Measurements from ENCODE around the gene STXBP1. TPM values are rescaled to one million over a fixed set of nuclear protein-coding genes. Genes with fewer than 3 reads are reported as not detected.

STXBP1 gene
- total and polyA plus RNA-seq, 2 donors (not counting 3 experiments of a cell fraction or from before 2014, with no cell fraction given) = 18.8 to 51.3 TPM

GRCh38 chr9:127613583-127613954, 1.5 kb downstream of the STXBP1 start:
- H3K4me3 ChIP-seq (replicated peaks in 1 of 3; ENCODE audit: insufficient read depth in 1 of 3, low read depth in 1 of 3, low read length in 3 of 3) = peak overlapping the region; percentile 59 to 82 (median 79)
- peaks cover 2 to 3% of the 10 kb centered on the region in 2 experiments for H3K27me3 ChIP-seq (ENCODE audit: control insufficient read depth in 2 of 2, insufficient read depth in 2 of 2, low read length in 2 of 2)
- ChIA-PET CTCF (interaction anchor here (1.5 to 2.9 kb wide), 3 partner anchors 10 to 121 kb away, joined by 5 to 14 read pairs (median 5); partner anchors contain the start of gene TOR2A), POLR2A (interaction anchor here (0.6 to 1.5 kb wide), 2 partner anchors 10 to 18 kb away, joined by 5 to 6 read pairs; no protein-coding TSS in a partner anchor)
- DNase-seq (ENCODE audit: low read depth, low spot score) (no peak), FAIRE-seq (peak; percentile 57)
- H3K9ac ChIP-seq (replicated peaks; ENCODE audit: extremely low read depth, insufficient read depth, low read length) = peak overlapping the region; percentile 58
- dilution Hi-C loops (cut with MboI; ENCODE audit: extremely low pct_ligation_motif_present, low sequenced_read_pairs) (no loop called here), intact Hi-C loops (cut with micrococcal nuclease) (loop anchor here (1.0 to 5.0 kb wide), 4 partner anchors 19 to 121 kb away; partner anchors contain the start of genes PTRH1 and TTC16)
- H4K20me1 ChIP-seq (replicated peaks; ENCODE audit: control insufficient read depth, extremely low read depth, insufficient read depth, low read length) = no peaks in the 10 kb centered on the region
- no peaks in the 10 kb centered on the region for H3K9me3 ChIP-seq (replicated peaks; ENCODE audit: control insufficient read depth, insufficient read depth, low read length)
- H3K79me2 ChIP-seq (ENCODE audit: control insufficient read depth, insufficient read depth, low read length) = peaks cover 8% of the 10 kb centered on the region
- peak overlapping the region; percentile 89 for H2AFZ ChIP-seq (ENCODE audit: low read depth, low read length)
- peaks cover 17% of the 10 kb centered on the region for H3K4me1 ChIP-seq (ENCODE audit: control insufficient read depth, extremely low read depth, insufficient read depth, low read length)
- H3K4me2 ChIP-seq (ENCODE audit: insufficient read depth, low read length) = peak overlapping the region; percentile 92
- H3K9me1 ChIP-seq (replicated peaks; ENCODE audit: control insufficient read depth, extremely low read depth, insufficient read depth, low read length) = no peaks in the 10 kb centered on the region
- BruUV-seq (replicated peaks) = TSS peak; percentile 20
- H3K36me3 ChIP-seq (ENCODE audit: control insufficient read depth in 2 of 2, extremely low read depth in 1 of 2, insufficient read depth in 2 of 2, low read length in 2 of 2) = no peaks in the 10 kb centered on the region
- TF ChIP-seq JUN (IDR thresholded peaks at IDR 0.05; ENCODE audit: borderline replicate concordance, insufficient read depth, insufficient read length, low read depth) (no peak), POLR2AphosphoS5 (IDR thresholded peaks at IDR 0.05; ENCODE audit: insufficient read depth, low read depth, low read length) (no peak), CTCF (IDR thresholded peaks at IDR 0.05; ENCODE audit: extremely low read depth in 1 of 2, insufficient read depth in 1 of 2, low read depth in 1 of 2, low read length in 2 of 2) (no peak), POLR2A (IDR thresholded peaks at IDR 0.05; ENCODE audit: low read depth, low read length) (no peak), GATA2 (IDR thresholded peaks at IDR 0.05; ENCODE audit: insufficient read depth, insufficient read length, low read depth, low read length) (no peak), MAX (IDR thresholded peaks at IDR 0.05; ENCODE audit: insufficient read depth, insufficient read length) (no peak), FOS (IDR thresholded peaks at IDR 0.05; ENCODE audit: borderline replicate concordance, insufficient read depth, low read length) (no peak), MYC (IDR thresholded peaks at IDR 0.05; ENCODE audit: low read depth, low read length) (no peak), EZH2 (IDR thresholded peaks at IDR 0.05; ENCODE audit: borderline replicate concordance, low read depth, low read length, severe bottlenecking) (no peak)
- no peak overlapping the region for H3K27ac ChIP-seq (ENCODE audit: insufficient read depth, low read depth, low read length)

Measured in endothelial cell of umbilical vein (primary cell).